GM12875 (cell line): Measurements from ENCODE around the gene ZBTB46.
"Not testable (repeated sequence)": the region's sequence is repeated elsewhere in the genome, so short reads cannot be mapped to it uniquely, and the experiment has no call there.

Experiments
- H3K4me3 ChIP-seq: one replicate; pipeline ENCODE4 v1.5.1; 2011; ENCODE audit warnings: low read depth, low read length, control low read depth
- CTCF ChIP-seq: IDR thresholded peaks from 2 replicates; pipeline ENCODE4 v1.5.1; 2011; ENCODE audit warnings: low read depth, mild to moderate bottlenecking, control low read depth, inconsistent platforms, low read length, moderate library complexity, borderline replicate concordance; ENCODE audit not compliant: insufficient read depth

The ZBTB46 gene

GRCh38 chr20:63830841-63831588 lies at the start of gene ZBTB46:
TSS of gene ZBTB46 (minus strand) at chr20:63831264. CDS start at chr20:63790757, 40,507 bp downstream.
- no peak for TF ChIP-seq CTCF
- peak within 1 kb of the TSS; percentile 19 for H3K4me3 ChIP-seq

GRCh38 chr20:63878899-63879663 lies 48.0 kb upstream of the ZBTB46 start:
- no peak for TF ChIP-seq CTCF
- H3K4me3 ChIP-seq, result no peak overlapping the region

- H3K4me3 ChIP-seq, result no peak overlapping the region
- TF ChIP-seq CTCF, result no peak
Observed at GRCh38 chr20:63877755-63878470, 46.8 kb upstream of the ZBTB46 start.

- H3K4me3 ChIP-seq, result no peak overlapping the region
- no peak for TF ChIP-seq CTCF
Observed at GRCh38 chr20:63876489-63877036, 45.5 kb upstream of the ZBTB46 start.

- not testable (repeated sequence) for H3K4me3 ChIP-seq
Observed at GRCh38 chr20:63874241-63874640, 43.2 kb upstream of the ZBTB46 start.

- H3K4me3 ChIP-seq, result no peak overlapping the region
- no peak for TF ChIP-seq CTCF
Observed at GRCh38 chr20:63873477-63873971, 42.5 kb upstream of the ZBTB46 start.

- no peak overlapping the region for H3K4me3 ChIP-seq
- no peak for TF ChIP-seq CTCF
Observed at GRCh38 chr20:63868264-63868663, 37.2 kb upstream of the ZBTB46 start.

GRCh38 chr20:63867042-63867441 lies 36.0 kb upstream of the ZBTB46 start:
- H3K4me3 ChIP-seq, result not testable (repeated sequence)
